ENCODE results near the gene SRCIN1.

GRCh38 chr17:38588788-38589174 is 17.0 kb downstream of the SRCIN1 start:
- TF ChIP-seq CTCF (IDR thresholded peaks at IDR 0.05; ENCODE audit: low read depth, low read length, missing input control) (no peak), GABPA (IDR thresholded peaks at IDR 0.05 in 1 of 2, conservative IDR thresholded peaks at IDR 0.05 in 1 of 2) (no peak), NR2F2 (IDR thresholded peaks at IDR 0.05) (no peak), EGR1 (IDR thresholded peaks at IDR 0.05; ENCODE audit: low read depth in 2 of 2) (no peak), SP1 (IDR thresholded peaks at IDR 0.05) (no peak), ATF3 (IDR thresholded peaks at IDR 0.05) (no peak), YY1 (IDR thresholded peaks at IDR 0.05) (no peak), REST (IDR thresholded peaks at IDR 0.05) (no peak), JUND (IDR thresholded peaks at IDR 0.05) (no peak), MAX (IDR thresholded peaks at IDR 0.05) (no peak)
